DLD1 (cell line): ENCODE measurements around the gene PRRT1B.

Source experiments
- in situ Hi-C: cut with HindIII; loops from 2 replicates; pipeline ENCODE4 v1.10.0; 2017; ENCODE audit warnings: low sequenced_read_pairs

The PRRT1B gene

GRCh38 chr9:131522257-131523085 is 22.9 kb upstream of the PRRT1B start:
- in situ Hi-C loops = no loop called here

DNA sequence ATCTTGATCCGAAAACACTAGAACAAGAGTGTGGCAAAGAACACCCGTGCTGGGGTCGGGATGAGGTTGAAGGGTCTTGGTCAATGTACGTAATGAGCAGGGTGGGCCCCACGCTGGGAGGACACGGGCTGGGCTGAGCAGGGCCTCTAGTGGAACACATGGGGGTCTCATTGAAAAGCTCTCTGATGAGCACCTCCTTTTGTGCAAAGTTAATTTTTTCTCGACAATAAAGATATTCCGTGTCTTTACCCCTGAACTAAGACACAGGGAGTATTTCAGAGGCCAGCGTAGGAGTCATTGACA is 22.3 kb upstream of the PRRT1B start:
- in situ Hi-C loops = no loop called here

GRCh38 chr9:131523451-131524435 is 21.6 kb upstream of the PRRT1B start:
- in situ Hi-C loops = no loop called here

GRCh38 chr9:131524665-131525315 is 20.5 kb upstream of the PRRT1B start:
- in situ Hi-C loops = no loop called here

GRCh38 chr9:131525643-131526565 is 19.4 kb upstream of the PRRT1B start:
- in situ Hi-C loops = no loop called here

DNA sequence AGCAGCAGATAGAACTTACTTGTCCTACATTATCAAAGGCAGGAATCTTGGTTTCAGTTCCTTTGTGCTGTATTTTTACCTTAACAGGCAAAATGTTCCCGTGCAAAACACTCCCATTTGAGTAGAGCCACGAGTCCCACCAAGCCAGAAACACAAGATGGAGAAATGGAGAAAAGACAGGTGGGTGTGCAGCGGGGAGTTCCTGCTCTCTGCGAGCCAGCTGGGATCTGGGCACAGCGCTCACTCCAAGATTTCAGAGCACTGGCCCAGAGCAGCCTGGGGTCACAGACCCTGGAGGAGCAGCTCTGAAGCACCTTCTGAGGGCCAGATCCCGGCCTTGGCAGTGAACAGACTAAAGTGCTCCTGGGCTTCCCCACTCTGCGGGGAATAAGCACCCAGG is 17.1 kb upstream of the PRRT1B start:
- in situ Hi-C loops = no loop called here

- in situ Hi-C loops = no loop called here
Observed at GRCh38 chr9:131528886-131529505, 16.3 kb upstream of the PRRT1B start.

- in situ Hi-C loops = no loop called here
Observed at GRCh38 chr9:131529597-131530545, 15.5 kb upstream of the PRRT1B start.

GRCh38 chr9:131530546-131530919 is 14.8 kb upstream of the PRRT1B start:
- in situ Hi-C loops = no loop called here

DNA sequence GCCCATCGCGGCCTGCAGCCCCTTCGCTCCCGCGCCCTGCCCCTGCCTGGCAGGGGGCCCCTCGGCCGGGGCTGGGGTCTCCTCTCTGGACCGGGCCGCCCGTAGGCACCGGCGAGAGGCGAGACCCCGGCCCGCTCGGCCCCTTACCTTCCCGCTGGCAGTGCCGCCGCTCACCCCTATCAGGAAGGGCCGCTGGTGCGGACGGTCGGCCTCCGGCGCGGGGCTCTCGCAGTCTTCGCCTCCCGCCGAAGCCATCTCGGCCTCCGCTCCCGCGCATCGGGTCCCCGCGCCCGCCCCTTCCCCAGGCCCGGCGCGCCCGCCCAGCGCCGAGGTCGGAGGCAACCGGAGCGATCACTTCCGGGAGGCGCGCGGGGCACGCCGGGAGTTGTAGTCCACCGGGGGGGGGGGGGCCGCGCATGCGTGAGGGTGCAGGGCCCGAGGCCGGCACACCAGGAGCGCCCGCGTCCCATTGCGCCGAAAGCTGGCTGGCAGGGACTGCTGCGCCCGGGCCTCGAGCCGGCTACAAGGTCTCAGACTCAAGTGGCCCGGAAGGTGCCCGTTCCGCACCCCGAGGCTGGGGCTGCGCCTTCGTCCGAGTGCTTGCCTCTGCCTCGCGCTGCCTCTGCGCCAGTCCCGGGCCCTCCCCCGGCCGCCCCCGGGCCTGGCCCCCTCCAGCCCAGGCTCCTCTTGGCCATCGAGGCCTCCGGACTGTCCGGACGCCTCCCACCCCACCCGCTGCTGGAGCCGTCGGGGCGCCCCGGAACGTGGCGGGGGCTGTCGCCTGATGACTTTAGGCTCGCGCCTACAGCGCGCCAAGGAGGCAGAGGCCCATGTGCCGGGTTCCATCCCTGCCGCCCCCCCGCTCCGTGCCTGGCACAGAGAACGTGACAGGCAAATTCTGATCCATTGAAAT is 14.1 kb upstream of the PRRT1B start, which contains the start of gene UCK1:
Gene UCK1, minus strand, starts transcription at position 344 of the 913 bp plus-strand sequence. Its CDS starts 89 bp downstream, at position 255.
- in situ Hi-C loops = no loop called here

DNA sequence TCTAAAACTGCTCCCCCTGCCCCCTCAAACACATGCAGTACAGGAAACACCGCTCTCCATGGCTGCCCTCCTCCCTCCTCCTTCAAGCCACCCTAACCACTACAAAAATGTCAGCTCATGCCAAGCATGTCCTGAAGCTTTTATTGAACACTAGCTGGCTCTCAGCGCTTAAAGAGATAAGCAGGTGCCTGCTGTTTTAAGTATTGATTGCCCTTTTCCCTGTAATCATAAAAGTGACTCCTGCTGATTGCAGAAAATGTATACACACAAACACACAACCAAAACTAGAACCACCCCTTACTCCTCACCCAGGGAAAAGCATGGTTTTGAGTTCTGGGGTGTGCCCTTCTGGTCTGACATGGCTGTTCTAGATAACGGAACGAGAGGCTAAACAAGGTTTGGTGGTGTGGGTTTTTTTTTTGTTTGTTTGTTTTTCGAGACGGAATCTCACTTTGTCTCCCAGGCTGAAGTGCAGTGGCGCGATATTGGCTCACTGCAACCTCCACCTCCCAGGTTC is 10.5 kb upstream of the PRRT1B start:
- in situ Hi-C loops = no loop called here

DNA sequence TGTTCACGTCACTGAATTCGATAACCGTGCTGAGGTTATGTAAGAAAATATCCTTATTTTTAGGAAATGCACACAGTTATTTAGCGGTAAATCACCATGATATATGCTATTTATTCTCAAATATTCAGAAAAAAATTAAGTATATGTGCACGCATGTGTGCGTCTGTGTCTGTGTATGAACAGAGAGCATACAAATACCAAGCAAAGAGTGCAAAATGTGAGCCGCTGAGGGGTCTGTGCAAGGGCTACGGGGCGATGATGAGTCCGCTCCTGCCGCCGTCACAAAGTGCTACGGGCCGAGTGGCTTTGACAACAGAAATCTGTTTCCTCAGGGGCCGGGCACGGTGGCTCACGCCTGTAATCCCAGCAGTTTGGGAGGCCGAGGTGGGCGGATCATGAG is 7.4 kb upstream of the PRRT1B start:
- in situ Hi-C loops = no loop called here

DNA sequence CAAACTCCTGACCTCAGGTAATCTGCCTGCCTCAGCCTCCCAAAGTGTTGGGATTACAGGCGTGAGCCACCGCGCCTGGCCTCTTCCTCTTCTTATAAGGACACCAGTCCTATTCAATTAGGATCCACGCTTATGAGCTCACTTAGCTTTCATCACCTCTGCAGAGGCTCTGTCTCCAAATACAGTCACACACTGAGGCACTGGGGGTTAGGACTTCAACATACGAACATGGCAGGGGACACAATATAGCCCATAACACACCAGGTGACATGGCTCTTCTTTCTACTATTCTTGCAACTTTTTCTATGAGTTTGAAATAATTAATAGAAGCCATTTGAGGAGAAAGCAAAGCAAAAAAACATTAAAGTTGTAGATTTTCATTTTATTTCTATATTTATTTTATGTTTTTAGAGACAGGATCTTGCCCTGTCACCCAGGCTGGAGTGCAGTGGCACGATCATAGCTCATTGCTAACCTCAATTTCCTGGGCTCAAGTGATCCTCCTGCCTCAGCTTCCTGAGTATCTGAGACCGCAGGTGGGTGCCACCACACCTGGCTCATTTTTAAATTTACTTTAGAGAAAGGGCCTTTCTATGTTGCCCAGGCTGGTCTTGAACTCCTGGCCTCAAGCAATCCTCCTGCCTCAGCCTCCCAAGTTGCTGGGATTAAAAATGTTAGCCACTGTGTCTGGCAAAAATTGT is 6.0 kb upstream of the PRRT1B start:
- in situ Hi-C loops = no loop called here

DNA sequence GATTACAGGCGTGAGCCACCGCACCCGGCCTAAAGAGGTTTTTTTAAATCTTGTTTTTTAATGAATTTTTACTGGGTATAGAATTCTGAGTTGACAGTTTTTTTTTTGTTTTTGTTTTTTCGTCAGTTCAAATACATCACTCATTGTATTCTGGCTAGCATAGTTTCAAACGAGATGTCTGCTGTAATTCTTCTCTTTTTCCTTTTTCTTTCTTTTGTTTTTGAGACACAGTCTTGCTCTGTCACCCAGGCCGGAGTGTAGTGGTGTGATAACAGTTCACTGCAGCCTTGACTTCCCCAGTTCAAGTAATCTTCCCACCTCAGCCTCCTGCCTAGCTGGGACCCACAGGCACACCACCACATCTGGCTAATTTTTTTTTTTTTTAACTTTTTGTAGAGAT is 2.2 kb upstream of the PRRT1B start:
- in situ Hi-C loops = no loop called here

DNA sequence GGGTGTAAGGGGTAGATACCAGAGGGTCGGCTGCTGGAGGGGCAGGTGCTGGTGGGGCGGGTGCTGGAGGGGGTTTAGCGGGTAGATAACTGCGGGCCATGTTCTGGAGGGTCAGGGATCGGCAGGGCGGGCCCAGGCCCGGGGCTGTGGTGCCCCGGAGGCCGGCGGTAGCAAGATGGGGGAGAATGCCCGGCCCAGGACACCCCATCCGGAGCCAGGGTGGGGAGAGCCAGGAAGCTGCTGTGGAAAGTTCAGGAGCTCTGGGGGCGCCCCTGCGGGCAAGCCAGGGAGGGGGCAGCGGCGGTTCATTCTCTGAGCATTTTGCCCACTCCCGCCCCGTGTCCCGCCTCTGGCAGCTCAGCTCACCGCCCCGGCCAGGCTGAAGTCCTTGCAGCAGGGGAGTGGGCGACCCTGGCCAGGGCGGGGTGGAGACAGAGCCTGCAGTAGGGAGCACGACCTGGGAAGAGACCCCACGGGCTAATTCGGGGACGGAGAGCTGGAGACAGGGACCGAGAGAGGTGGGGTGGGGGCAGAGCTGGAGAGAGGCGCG is 538 bp downstream of the PRRT1B start:
- in situ Hi-C loops = no loop called here

- in situ Hi-C loops = no loop called here
Observed at GRCh38 chr9:131546336-131547084, 1.2 kb downstream of the PRRT1B start.
